Activated T-helper 17 cell treated with anti-CD3 and anti-CD28 coated beads, Interleukin-2, amount 50 U/mL, for 72 hours (primary cell): Measurements from ENCODE around the gene NEDD4. TPM values are rescaled to one million over a fixed set of nuclear protein-coding genes. Genes with fewer than 3 reads are reported as not detected.

Experiments
- ATAC-seq: fragments of 150-1000 bp; cut with Tn5 transposase; replicated peaks from 2 replicates; pipeline ENCODE4 v1.10.0; 2021; ENCODE audit warnings: mild to moderate bottlenecking, moderate library complexity
- H3K27ac Mint-ChIP-seq: one replicate; pipeline ENCODE4 v1.8.0; 2022; ENCODE audit warnings: mixed read lengths
- H3K27me3 Mint-ChIP-seq: one replicate; pipeline ENCODE4 v1.8.0; 2022; ENCODE audit warnings: mixed read lengths
- H3K36me3 Mint-ChIP-seq: one replicate; pipeline ENCODE4 v1.8.0; 2022; ENCODE audit warnings: low read depth, mild to moderate bottlenecking, mixed read lengths
- H3K4me1 Mint-ChIP-seq: one replicate; pipeline ENCODE4 v1.8.0; 2022; ENCODE audit warnings: mixed read lengths
- H3K4me3 Mint-ChIP-seq: one replicate; pipeline ENCODE4 v1.8.0; 2022; ENCODE audit warnings: mild to moderate bottlenecking, mixed read lengths
- H3K9me3 Mint-ChIP-seq: one replicate; pipeline ENCODE4 v1.8.0; 2022; ENCODE audit warnings: mixed read lengths
- total RNA-seq, 2 donors: library from RNA; stranded (reverse); gene quantifications; one replicate each; pipeline ENCODE4 v1.2.3, GENCODE V29; 2022

Gene NEDD4
- total RNA-seq, 2 donors from 2014 or later, result 10.2 to 18.4 TPM

DNA sequence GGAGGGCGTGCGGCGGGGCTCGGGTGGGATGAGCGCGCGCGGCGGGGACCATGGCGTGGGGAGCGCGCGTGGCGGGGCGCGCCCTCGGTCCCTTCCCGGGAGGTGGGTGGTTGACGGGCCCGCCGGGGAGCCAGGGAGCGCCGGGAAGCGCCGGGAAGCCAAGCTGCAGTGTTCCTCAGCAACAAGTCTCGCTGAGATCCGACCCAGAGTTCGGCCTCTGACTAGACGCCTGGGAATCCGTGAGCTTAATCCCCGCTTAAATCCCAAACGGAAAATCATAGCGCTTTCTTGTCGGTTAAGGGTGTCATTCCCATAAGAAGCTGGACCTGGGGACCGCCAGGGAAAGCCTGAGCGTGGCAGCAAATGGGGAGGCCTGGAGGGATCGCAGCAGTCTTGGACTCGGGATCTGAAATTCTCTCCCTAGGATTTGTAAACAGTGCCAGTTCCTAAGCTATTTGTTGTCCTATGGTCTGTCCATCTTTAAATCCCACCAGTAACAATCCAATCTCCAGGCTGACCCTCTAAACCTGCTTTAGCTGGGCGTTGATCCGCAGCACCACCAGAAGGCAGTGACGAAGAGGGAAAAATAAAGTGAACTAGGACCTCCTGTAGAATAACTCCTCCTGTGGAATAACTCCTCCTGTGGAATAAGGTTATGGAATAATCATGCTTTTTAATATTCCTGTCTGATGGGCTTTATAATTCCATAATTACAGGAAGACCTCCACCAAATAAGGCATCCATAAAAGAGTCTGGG, 570 bp upstream of the NEDD4 start:
- Mint-ChIP-seq H3K4me3 (peak overlapping the region; percentile 66), H3K9me3 (no peaks in the 10 kb centered on the region), H3K27ac (no peak overlapping the region), H3K27me3 (no peaks in the 10 kb centered on the region), H3K36me3 (no peaks in the 10 kb centered on the region), H3K4me1 (peaks cover 24% of the 10 kb centered on the region)
- no peak for ATAC-seq

DNA sequence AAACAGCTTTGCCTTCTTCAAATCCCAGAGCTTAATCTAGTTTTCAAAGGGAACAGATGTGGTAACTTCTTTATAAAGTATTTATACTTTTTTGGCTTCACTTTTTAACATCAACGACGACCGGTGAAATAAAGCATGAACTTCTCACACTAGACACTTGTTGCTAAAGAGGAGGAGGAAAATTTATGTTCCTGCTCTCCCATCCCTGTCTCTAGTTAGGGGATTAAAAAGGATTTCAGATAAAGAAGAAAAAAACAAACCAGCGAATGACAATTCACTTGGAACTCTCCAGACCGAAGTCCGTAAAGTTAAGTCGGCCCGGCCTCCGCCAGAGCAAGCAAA, 672 bp downstream of the NEDD4 start:
- no peaks in the 10 kb centered on the region for H3K27me3 Mint-ChIP-seq
- H3K27ac Mint-ChIP-seq, result no peak overlapping the region
- no peaks in the 10 kb centered on the region for H3K36me3 Mint-ChIP-seq
- no peak for ATAC-seq
- H3K4me1 Mint-ChIP-seq, result peaks cover 24% of the 10 kb centered on the region
- H3K4me3 Mint-ChIP-seq, result peak overlapping the region; percentile 66
- no peaks in the 10 kb centered on the region for H3K9me3 Mint-ChIP-seq

DNA sequence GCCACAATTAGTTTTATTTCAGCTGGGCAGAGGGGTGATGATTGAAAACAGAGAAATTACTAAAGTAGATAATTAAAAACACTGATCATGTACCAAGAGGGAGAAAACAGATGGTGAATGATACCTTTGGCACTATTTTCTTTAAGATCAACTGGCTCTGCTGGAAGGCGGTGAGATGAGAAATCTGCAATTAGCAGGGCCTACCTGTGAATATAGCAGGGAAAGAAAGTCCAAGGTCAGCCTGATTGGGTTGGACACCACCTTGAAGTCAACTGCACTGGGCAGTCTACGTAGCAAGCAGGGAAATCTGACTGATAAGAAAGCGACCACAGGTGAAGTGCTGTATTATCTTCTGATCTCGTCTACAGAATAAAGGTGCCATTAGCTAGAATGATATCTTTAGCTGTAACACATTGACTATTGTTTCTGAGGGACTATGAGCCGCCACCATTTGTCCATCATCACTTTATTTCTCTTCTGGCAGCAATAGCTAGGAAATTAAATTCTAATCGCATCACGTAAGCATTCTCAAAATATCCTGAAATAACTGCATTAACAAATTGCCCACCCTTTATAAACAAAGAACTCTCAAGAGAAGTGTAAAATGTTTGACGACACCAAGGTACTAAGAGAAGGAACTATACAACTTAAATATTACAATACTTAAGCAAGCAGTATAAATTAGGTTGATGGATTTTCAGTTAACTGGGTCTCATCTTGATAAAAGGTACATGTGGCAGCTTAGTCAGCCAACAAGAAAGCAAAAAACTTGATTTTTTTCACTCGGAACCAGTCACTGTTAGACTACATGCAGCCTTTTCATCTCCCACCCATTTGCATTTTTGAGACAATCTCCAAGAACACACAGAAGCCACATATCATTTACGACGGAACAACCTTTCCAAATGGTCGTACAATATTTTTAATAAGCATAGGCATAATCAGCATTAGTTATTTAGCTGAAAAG, 1.3 kb downstream of the NEDD4 start:
- Mint-ChIP-seq H3K36me3 (no peaks in the 10 kb centered on the region), H3K27me3 (no peaks in the 10 kb centered on the region), H3K4me3 (peak overlapping the region; percentile 66), H3K9me3 (no peaks in the 10 kb centered on the region), H3K4me1 (peaks cover 24% of the 10 kb centered on the region), H3K27ac (no peak overlapping the region)
- ATAC-seq, result no peak

DNA sequence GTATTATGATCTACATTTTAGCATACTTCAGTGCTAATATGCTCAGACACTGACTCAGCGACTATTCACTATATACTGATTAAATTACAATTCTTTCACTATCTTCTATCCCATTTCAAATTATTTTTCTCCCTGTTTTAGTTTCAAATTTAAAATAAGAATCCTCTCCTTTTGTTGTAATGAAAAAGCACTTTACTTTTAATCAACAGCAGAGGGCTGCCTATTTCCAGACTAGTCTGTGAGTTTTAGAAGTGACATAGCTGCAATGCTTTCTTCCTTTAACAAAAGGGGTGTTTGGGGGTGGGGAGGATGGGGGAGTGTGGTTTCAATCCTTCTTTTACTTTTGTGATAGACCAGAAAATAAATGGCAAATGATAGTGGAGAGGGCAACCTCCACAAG, 2.4 kb downstream of the NEDD4 start:
- Mint-ChIP-seq H3K27ac (no peak overlapping the region), H3K27me3 (no peaks in the 10 kb centered on the region)

DNA sequence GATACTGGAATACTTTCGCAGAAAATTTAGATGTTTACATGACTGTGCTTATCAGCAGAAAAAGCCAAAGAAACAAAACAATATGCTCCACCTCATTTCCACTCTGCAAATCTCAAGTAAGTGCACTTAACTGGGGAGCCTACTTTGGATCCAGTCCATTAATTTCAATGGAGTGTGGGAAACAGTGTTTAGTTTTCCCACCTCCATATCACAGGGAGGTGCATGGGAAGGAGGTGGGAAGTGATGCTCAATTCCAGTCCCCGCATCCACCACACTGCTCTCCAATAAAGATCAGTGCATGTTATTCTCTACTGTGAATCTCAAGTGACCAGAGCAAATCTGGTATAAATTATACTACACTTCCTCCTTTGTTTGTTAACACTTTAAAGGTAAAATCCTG, 2.9 kb downstream of the NEDD4 start:
- Mint-ChIP-seq H3K4me1 (peaks cover 24% of the 10 kb centered on the region), H3K36me3 (peaks cover 8% of the 10 kb centered on the region), H3K9me3 (no peaks in the 10 kb centered on the region), H3K27me3 (no peaks in the 10 kb centered on the region), H3K27ac (no peak overlapping the region), H3K4me3 (no peak overlapping the region)
- ATAC-seq, result no peak

More for the DNA sequence above, 2.4 kb downstream of the NEDD4 start:
- H3K4me3 Mint-ChIP-seq, result no peak overlapping the region
- H3K4me1 Mint-ChIP-seq, result peaks cover 24% of the 10 kb centered on the region
- H3K9me3 Mint-ChIP-seq, result no peaks in the 10 kb centered on the region
- no peak for ATAC-seq
- peaks cover 5% of the 10 kb centered on the region for H3K36me3 Mint-ChIP-seq

DNA sequence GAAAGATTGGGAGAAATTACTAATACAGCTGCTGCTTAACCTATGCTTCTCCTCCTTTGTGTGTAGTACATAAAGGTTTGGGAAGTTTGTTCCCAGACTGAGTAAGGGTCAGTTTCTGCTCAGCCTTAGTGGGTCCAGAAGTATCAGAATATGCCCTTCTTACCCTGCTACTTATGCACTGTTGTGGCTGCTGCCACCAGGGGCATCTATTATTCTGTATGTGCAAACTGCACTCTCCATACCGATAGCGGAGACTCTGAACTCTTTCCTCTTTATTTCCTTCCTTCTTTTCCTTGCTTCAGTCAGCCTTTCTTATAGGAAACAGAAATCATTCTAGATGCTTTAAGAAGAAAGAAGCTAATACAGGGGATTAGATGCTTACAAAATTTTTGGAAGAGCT, 4.0 kb downstream of the NEDD4 start:
- H3K27me3 Mint-ChIP-seq, result no peaks in the 10 kb centered on the region
- H3K4me3 Mint-ChIP-seq, result no peak overlapping the region
- H3K27ac Mint-ChIP-seq, result no peak overlapping the region
- H3K36me3 Mint-ChIP-seq, result peaks cover 8% of the 10 kb centered on the region
- no peaks in the 10 kb centered on the region for H3K9me3 Mint-ChIP-seq
- H3K4me1 Mint-ChIP-seq, result peaks cover 24% of the 10 kb centered on the region
- ATAC-seq, result no peak

DNA sequence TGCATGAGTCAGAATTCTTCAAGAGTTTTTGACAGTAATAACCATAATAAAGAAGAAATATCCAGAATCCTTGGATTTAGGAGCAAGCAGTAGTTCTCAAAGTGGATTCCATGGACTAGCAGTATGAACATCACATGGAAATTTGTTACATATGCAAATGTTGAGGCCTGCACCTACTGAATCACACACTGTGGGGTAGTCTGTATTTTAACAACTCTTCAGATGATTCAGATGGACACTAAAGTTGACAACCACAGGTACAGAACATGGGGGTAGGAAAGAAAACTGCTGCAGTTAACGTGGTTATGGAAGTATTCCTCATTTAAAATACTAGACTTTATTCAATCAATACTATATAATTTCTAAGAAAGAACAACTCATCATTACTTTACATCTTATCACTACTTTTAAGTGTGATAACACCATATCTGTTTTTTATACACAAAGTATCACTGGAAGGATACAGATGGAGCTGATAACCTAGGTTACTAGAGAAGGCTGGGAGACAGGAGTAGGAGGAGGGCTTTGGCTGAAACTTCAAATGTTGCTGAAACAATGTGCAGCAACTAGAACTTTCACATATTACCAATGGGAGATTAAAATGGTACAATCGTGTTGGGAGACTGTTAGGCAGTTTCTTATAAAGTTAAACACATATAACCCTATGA, 11.7 kb downstream of the NEDD4 start:
- no peaks in the 10 kb centered on the region for H3K27me3 Mint-ChIP-seq
- peaks cover 15% of the 10 kb centered on the region for H3K4me1 Mint-ChIP-seq
- peak overlapping the region; percentile 51 for H3K4me3 Mint-ChIP-seq
- peaks cover 16% of the 10 kb centered on the region for H3K36me3 Mint-ChIP-seq
- H3K27ac Mint-ChIP-seq, result peak overlapping the region; percentile 71
- ATAC-seq, result peak; percentile 99
- no peaks in the 10 kb centered on the region for H3K9me3 Mint-ChIP-seq

DNA sequence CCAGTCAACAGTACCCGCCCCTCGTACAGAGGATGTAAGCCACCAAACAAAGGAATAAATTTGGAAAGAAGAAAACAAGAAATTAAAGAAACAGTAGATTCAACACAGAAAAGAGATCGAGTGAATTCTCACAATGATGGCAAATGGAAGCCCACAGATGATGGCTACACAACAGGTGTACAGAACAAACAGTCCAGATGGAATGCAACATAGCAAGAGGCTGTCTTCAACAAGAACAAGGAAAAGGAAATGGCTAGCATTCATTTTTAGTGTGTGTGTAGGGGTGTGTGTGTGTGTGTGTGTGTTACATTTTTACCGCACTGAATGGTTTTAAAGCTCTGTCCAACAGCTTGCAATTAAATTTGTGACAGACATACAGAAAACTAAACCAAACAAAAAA, 12.9 kb downstream of the NEDD4 start:
- Mint-ChIP-seq H3K4me3 (no peak overlapping the region), H3K9me3 (no peaks in the 10 kb centered on the region), H3K4me1 (peaks cover 15% of the 10 kb centered on the region), H3K27me3 (no peaks in the 10 kb centered on the region), H3K27ac (no peak overlapping the region), H3K36me3 (peaks cover 7% of the 10 kb centered on the region)
- no peak for ATAC-seq

DNA sequence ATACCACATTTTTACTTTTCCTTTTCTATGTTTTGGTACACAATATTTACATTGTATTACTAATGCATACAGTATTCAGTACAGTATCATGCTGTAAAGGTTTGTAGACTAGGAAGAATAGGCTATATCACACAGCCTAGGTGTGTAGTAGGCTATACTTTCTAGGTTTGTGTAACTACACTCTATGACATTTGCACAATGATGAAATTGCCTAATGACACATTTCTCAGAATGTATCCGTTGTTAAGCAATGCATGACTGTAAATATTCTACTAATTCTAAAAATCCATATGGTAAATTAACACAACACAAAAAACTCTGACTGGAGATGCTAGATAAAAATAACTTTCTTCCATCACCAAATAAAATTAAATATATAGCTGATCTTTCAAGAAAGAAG, 16.2 kb downstream of the NEDD4 start:
- Mint-ChIP-seq H3K9me3 (peaks cover 4% of the 10 kb centered on the region), H3K4me3 (no peak overlapping the region), H3K27ac (no peak overlapping the region), H3K27me3 (no peaks in the 10 kb centered on the region), H3K4me1 (peaks cover 11% of the 10 kb centered on the region), H3K36me3 (peaks cover 7% of the 10 kb centered on the region)
- ATAC-seq, result no peak

DNA sequence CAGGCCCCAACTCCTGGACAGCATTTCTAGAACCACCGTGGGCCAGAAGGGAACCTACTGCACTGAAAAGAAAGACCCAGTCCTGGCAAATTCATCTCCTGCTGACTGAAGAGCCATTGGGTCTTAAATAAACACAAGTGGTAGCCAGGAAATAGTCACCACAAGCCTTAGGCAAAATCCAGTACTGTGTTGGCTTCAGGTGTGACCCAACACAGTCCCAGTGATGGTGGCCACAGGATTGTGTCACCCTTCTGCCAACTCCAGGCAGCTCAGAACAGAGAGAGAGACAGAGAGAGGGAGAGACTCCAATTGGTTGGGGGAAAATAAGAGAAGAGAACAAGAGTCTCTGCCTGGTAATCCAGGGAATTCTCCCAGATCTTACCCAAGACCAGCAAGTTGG, 23.1 kb downstream of the NEDD4 start:
- Mint-ChIP-seq H3K27me3 (no peaks in the 10 kb centered on the region), H3K4me1 (no peaks in the 10 kb centered on the region), H3K4me3 (no peak overlapping the region), H3K36me3 (peaks cover 15% of the 10 kb centered on the region), H3K27ac (no peak overlapping the region), H3K9me3 (peaks cover 4% of the 10 kb centered on the region)
- no peak for ATAC-seq

DNA sequence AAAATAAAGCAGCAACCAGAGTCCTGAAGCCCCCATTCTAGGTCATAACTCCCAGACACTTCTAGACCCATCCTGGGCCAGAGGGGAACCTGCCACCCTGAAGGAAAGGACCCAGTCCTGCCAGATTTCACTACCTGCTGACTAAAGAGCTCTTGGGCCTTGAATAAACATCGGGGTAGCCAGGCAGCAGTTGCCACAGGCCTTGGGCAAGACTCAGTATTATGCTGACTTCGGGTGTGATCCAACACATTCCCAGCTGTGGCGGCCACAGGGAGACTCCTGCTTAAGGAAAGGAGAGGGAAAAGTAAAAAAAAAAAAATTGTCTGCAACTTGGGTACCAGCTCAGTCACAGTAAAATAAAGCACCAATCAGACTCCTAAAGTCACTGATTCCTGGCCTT, 23.8 kb downstream of the NEDD4 start:
- H3K9me3 Mint-ChIP-seq, result peaks cover 4% of the 10 kb centered on the region
- H3K4me3 Mint-ChIP-seq, result no peak overlapping the region
- H3K36me3 Mint-ChIP-seq, result peaks cover 22% of the 10 kb centered on the region
- H3K4me1 Mint-ChIP-seq, result no peaks in the 10 kb centered on the region
- no peak for ATAC-seq
- no peaks in the 10 kb centered on the region for H3K27me3 Mint-ChIP-seq
- no peak overlapping the region for H3K27ac Mint-ChIP-seq

DNA sequence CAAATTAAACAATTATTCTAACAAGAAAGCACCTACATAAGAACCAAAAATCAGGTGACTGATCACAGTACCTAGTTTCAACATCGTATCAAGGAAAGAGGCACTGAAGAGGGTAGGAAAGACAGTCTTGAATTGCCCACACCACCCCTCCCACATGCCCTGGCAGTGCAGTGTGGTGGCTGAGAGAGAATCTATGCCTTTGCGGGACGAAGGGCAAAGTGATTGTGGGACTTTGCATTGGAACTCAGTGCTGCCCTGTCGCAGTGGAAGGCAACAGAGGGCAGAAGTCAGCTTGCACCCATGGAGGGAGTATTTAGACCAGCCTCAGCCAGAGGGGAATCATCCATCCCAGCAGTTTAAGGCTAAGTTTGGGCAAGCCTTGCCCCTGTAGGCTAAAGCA, 24.5 kb downstream of the NEDD4 start:
- no peak overlapping the region for H3K27ac Mint-ChIP-seq
- peaks cover 29% of the 10 kb centered on the region for H3K36me3 Mint-ChIP-seq
- no peaks in the 10 kb centered on the region for H3K4me1 Mint-ChIP-seq
- H3K27me3 Mint-ChIP-seq, result no peaks in the 10 kb centered on the region
- H3K4me3 Mint-ChIP-seq, result no peak overlapping the region
- H3K9me3 Mint-ChIP-seq, result peaks cover 4% of the 10 kb centered on the region
- no peak for ATAC-seq

DNA sequence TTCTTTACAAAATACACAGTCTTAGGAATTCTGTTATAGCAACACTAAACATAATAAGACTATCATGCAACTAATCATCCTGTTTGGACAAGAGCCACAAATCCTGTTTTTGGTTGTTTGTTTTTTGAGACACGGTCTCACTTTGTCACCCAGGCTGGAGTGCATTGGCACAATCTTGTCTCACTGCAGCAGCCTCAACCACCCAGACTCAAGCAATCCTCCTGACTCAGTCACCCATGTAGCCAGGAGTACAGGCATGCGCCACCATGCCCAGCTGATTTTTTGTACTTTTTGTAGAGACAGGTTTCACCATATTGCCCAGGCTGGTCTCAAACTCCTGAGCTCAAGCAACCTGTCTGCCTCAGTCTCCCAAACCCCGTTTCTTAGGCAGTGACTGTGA, 28.3 kb downstream of the NEDD4 start:
- Mint-ChIP-seq H3K27ac (no peak overlapping the region), H3K4me1 (peaks cover under 1% of the 10 kb centered on the region), H3K4me3 (no peak overlapping the region), H3K27me3 (no peaks in the 10 kb centered on the region), H3K36me3 (peaks cover 27% of the 10 kb centered on the region), H3K9me3 (no peaks in the 10 kb centered on the region)
- no peak for ATAC-seq

DNA sequence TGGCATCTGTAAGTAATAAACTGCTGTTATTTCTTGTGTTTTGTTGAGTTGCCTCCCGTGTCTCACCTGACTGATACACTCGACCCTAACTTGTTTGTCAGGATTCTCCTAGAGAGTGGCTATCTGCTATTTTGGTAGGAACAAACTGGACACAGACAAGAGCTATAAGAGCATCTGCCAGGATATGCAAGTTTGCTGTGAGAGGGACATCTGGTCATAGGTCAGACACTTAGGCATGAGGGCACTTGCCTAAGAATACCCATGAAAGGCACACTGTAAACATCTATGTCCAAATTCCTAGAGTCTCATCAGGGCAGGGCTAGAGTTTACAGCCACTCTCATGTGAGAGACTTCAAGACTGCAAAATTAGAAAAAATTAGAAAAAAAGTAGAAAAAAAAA, 32.5 kb downstream of the NEDD4 start:
- ATAC-seq, result no peak
- peaks cover 3% of the 10 kb centered on the region for H3K9me3 Mint-ChIP-seq
- no peak overlapping the region for H3K4me3 Mint-ChIP-seq
- no peaks in the 10 kb centered on the region for H3K27me3 Mint-ChIP-seq
- H3K27ac Mint-ChIP-seq, result no peak overlapping the region
- H3K4me1 Mint-ChIP-seq, result peaks cover 5% of the 10 kb centered on the region
- H3K36me3 Mint-ChIP-seq, result peaks cover 29% of the 10 kb centered on the region
